Sigmoid colon (tissue), 3 donors: ENCODE data around the gene IDH2.

Experiments used
- CTCF ChIP-seq, 4 experiments: fragments of 450-650 bp in 3 of 4; fragments of 200-600 bp in 1 of 4; IDR thresholded peaks; one replicate each; pipeline ENCODE4 v1.5.1; 2016 to 2019; ENCODE audit warnings: antibody characterized with exemption in 4 of 4, mild to moderate bottlenecking in 3 of 4, moderate library complexity in 2 of 4
- POLR2A ChIP-seq, 2 donors: fragments of 450-650 bp; IDR thresholded peaks; one replicate each; pipeline ENCODE4 v1.6.1; 2016; ENCODE audit warnings: antibody characterized with exemption in 2 of 2, mild to moderate bottlenecking in 2 of 2, moderate library complexity in 2 of 2

GRCh38 chr15:90074023-90074422, 28.2 kb downstream of the IDH2 start:
- TF ChIP-seq CTCF (IDR thresholded peaks at IDR 0.05) (no peak), POLR2A (IDR thresholded peaks at IDR 0.05) (no peak)
